Retinal pigment epithelial cell (primary cell): ENCODE data around the gene HDAC6.
"Not testable (repeated sequence)": the region's sequence is repeated elsewhere in the genome, so short reads cannot be mapped to it uniquely, and the experiment has no call there.

ENCODE experiments used
- DNase-seq: peaks from one replicate; pipeline ENCODE4 v3.0.0-alpha.2; 2010; ENCODE audit warnings: low read depth
- H3K4me3 ChIP-seq: 2 replicates; pipeline ENCODE4 v1.5.1; 2011; ENCODE audit warnings: mild to moderate bottlenecking, low read length, control low read depth, moderate library complexity
- CTCF ChIP-seq: conservative IDR thresholded peaks from 2 replicates; pipeline ENCODE4 v1.5.1; 2011; ENCODE audit warnings: low read depth, low read length, control low read depth, inconsistent platforms

The HDAC6 gene

GRCh38 chrX:48831909-48832291 lies 30.0 kb downstream of the HDAC6 start:
- TF ChIP-seq CTCF: no peak
- no peak overlapping the region for H3K4me3 ChIP-seq
- no peak for DNase-seq

- TF ChIP-seq CTCF: peak; percentile 7
- no peak overlapping the region for H3K4me3 ChIP-seq
- no peak for DNase-seq
These were observed 31.8 kb downstream of the HDAC6 start for GRCh38 chrX:48833542-48834138.

GRCh38 chrX:48834383-48834709 lies 32.5 kb downstream of the HDAC6 start:
- no peak for TF ChIP-seq CTCF

GRCh38 chrX:48835524-48836329 lies 33.9 kb downstream of the HDAC6 start, which contains the start of gene PCSK1N:
Gene PCSK1N, minus strand, starts transcription at chrX:48835610. Its CDS starts 78 bp downstream, at chrX:48835532.
- TF ChIP-seq CTCF: no peak
- peak; percentile 16 for DNase-seq
- H3K4me3 ChIP-seq: peak within 1 kb of the TSS; percentile 59

More at GRCh38 chrX:48834383-48834709, 32.5 kb downstream of the HDAC6 start:
- DNase-seq: no peak
- peak overlapping the region; percentile 59 for H3K4me3 ChIP-seq

GRCh38 chrX:48839686-48840085 lies 37.8 kb downstream of the HDAC6 start:
- DNase-seq: no peak
- no peak for TF ChIP-seq CTCF
- H3K4me3 ChIP-seq: no peak overlapping the region

GRCh38 chrX:48848847-48849246 lies 47.0 kb downstream of the HDAC6 start:
- no peak for TF ChIP-seq CTCF
- no peak overlapping the region for H3K4me3 ChIP-seq
- DNase-seq: no peak

GRCh38 chrX:48852857-48853256 lies 51.0 kb downstream of the HDAC6 start:
- H3K4me3 ChIP-seq: no peak overlapping the region
- no peak for DNase-seq
- no peak for TF ChIP-seq CTCF

- not testable (repeated sequence) for DNase-seq, H3K4me3 ChIP-seq
These were observed 51.6 kb downstream of the HDAC6 start for GRCh38 chrX:48853494-48853893.

GRCh38 chrX:48854121-48854804 lies 52.4 kb downstream of the HDAC6 start:
- DNase-seq, H3K4me3 ChIP-seq: not testable (repeated sequence)
